Upper lobe of left lung (tissue), 6 donors: ENCODE results near the gene RFWD3. TPM values are rescaled to one million over a fixed set of nuclear protein-coding genes. Genes with fewer than 3 reads are reported as not detected.

ENCODE experiments used
- ATAC-seq, 2 donors: fragments of 200-7000 bp; cut with Tn5 transposase; one replicate each; pipeline ENCODE4 v1.9.1; 2022; ENCODE audit warnings: mild to moderate bottlenecking in 2 of 2, moderate library complexity in 2 of 2; ENCODE audit not compliant: low FRiP score in 2 of 2
- DNase-seq, 2 donors: peaks; one replicate each; pipeline ENCODE4 v3.0.0-alpha.2; 2019 to 2020
- H3K27ac ChIP-seq, 4 donors: fragments of 200-600 bp; sonication (generic); one replicate each; pipeline ENCODE4 v1.5.1; 2016 to 2019
- H3K27me3 ChIP-seq, 4 donors: fragments of 200-600 bp; sonication (generic); one replicate each; pipeline ENCODE4 v1.5.1; 2017 to 2019
- H3K36me3 ChIP-seq, 4 donors: fragments of 200-600 bp; sonication (generic); one replicate each; pipeline ENCODE4 v1.5.1; 2016 to 2019
- H3K4me1 ChIP-seq, 4 donors: fragments of 200-600 bp; sonication (generic); one replicate each; pipeline ENCODE4 v1.5.1; 2018 to 2019
- H3K4me3 ChIP-seq, 4 donors: fragments of 200-600 bp; sonication (generic); one replicate each; pipeline ENCODE4 v1.5.1; 2017 to 2019; ENCODE audit warnings: mild to moderate bottlenecking in 2 of 4, moderate library complexity in 1 of 4
- H3K9me3 ChIP-seq, 4 donors: fragments of 200-600 bp; sonication (generic); one replicate each; pipeline ENCODE4 v1.5.1; 2018 to 2019
- CTCF ChIP-seq, 6 experiments: fragments of 450-650 bp in 4 of 6; fragments of 200-600 bp in 2 of 6; sonication (generic) in 2 of 6; IDR thresholded peaks; one replicate each; pipeline ENCODE4 v1.5.1; 2016 to 2019; ENCODE audit warnings: antibody characterized with exemption in 6 of 6
- EP300 ChIP-seq, 4 donors: sonication (generic); formaldehyde crosslinking; IDR thresholded peaks; one replicate each; pipeline ENCODE4 v1.5.1; 2017; ENCODE audit warnings: antibody characterized with exemption in 4 of 4, control low read depth in 2 of 4
- POLR2A ChIP-seq, 4 donors: fragments of 450-650 bp; IDR thresholded peaks; one replicate each; pipeline ENCODE4 v1.5.1; 2016 to 2017; ENCODE audit warnings: antibody characterized with exemption in 4 of 4, mild to moderate bottlenecking in 2 of 4
- POLR2AphosphoS5 ChIP-seq, 2 donors: sonication (generic); formaldehyde crosslinking; IDR thresholded peaks; one replicate each; pipeline ENCODE4 v1.5.1; 2017; ENCODE audit warnings: antibody characterized with exemption in 2 of 2
- WGBS, 2 donors: methylation state at CpG; one replicate each; pipeline ENCODE4 v1.1.5; 2017 to 2018; 5-methylcytosine and 5-hydroxymethylcytosine counted together
- total RNA-seq, 6 donors: library from RNA; depleted of rRNA in 4 of 6; stranded (reverse); fragments of >200 nt in 4 of 6; gene quantifications; one replicate each; pipeline versions ENCODE4 v1.1.0 to v1.2.1, GENCODE V29; 2016 to 2021
- donor health status: DM: no; HTN: no; CAD: no; lungs with moderate emphysema.
- donor health status: DM: no; HTN: yes; CAD: no; lungs with severe emphysema.

Gene RFWD3
- total RNA-seq, 6 donors from 2014 or later, result 6.0 to 28.6 (median 20.0) TPM

DNA sequence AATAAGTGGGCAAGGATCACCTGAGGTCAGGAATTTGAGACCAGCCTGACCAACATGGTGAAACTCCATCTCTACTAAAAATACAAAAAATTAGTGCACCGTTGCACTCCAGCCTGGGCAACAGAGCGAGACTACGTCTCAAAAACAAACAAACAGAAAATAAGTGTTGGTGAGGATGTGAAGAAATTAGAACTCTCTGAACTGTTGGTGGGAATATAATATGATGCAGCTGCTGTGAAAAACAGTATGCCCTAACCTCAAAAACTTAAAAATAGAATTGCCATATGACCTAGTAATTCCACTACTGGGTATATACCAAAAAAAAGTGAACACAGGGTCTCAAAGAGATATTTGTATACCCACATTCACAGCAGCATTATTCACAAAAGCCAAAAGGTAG lies 85.8 kb downstream of the RFWD3 start:
- H3K4me3 ChIP-seq, result no peak overlapping the region
- peaks cover 2 to 31% (median 13%) of the 10 kb centered on the region in 4 donors for H3K4me1 ChIP-seq
- no peaks in the 10 kb centered on the region for H3K27me3 ChIP-seq
- no peaks in the 10 kb centered on the region for H3K9me3 ChIP-seq
- no peak overlapping the region for H3K27ac ChIP-seq
- no peaks in the 10 kb centered on the region for H3K36me3 ChIP-seq
- 64 to 80% methylated on average over 3 of the region's 3 CpGs for WGBS, 2 donors
- ATAC-seq (no peak), DNase-seq (no peak)
- TF ChIP-seq POLR2AphosphoS5 (IDR thresholded peaks at IDR 0.05) (no peak), CTCF (IDR thresholded peaks at IDR 0.05) (no peak), EP300 (IDR thresholded peaks at IDR 0.05) (no peak), POLR2A (IDR thresholded peaks at IDR 0.05) (no peak)

DNA sequence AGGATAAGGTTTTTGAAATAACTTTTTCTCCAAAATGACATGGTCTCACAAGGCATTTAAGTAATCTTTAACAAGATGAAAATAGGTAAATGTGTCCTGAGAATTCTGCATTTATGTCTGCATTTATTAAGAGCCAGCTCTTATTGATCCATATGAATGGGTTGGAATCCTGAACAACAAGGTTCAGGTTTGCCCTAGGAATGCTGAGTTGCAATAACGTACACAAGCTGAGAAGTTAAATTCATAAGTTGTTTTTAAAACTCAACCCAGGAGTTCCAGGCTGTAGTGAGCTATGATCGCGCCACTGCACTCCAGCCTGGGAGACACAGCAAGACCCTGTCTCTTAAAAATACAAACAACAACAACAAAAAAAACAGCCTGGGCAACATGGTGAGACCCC lies 87.8 kb downstream of the RFWD3 start:
- H3K4me1 ChIP-seq, result peaks cover 2 to 24% (median 13%) of the 10 kb centered on the region in 4 donors
- ATAC-seq, result no peak

DNA sequence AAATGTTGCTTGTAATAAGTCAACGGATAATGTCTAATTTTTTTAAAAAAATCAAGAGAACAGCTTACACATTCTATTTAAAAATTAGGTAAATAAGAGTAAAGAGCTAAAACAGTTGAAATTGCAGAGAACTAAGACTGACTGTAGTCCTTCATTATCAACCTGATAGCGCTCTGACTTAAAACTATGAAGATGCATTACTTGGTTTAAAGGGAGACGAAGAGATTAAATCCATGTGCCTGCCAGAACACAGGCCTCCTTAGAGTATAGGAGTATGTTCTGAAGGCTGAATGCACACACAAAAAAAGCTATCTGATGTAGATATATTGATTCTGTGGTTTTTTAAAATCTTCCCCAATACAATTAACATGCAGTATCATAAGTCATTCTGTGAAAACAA lies 88.2 kb downstream of the RFWD3 start:
- Histone ChIP-seq H3K36me3 (no peaks in the 10 kb centered on the region), H3K4me3 (no peak overlapping the region), H3K27ac (no peak overlapping the region), H3K9me3 (no peaks in the 10 kb centered on the region), H3K27me3 (no peaks in the 10 kb centered on the region), H3K4me1 (peaks cover 5 to 23% (median 13%) of the 10 kb centered on the region in 4 donors)
- WGBS, 2 donors, result 91 to 92% methylated on average over 3 of the region's 3 CpGs
- no peak for ATAC-seq
- no peak for TF ChIP-seq CTCF (IDR thresholded peaks at IDR 0.05)
- no peak for TF ChIP-seq POLR2A (IDR thresholded peaks at IDR 0.05)
- no peak for TF ChIP-seq POLR2AphosphoS5 (IDR thresholded peaks at IDR 0.05)
- TF ChIP-seq EP300 (IDR thresholded peaks at IDR 0.05), result no peak
- no peak for DNase-seq

More for the DNA sequence above, 87.8 kb downstream of the RFWD3 start:
- TF ChIP-seq POLR2AphosphoS5 (IDR thresholded peaks at IDR 0.05) (no peak), EP300 (IDR thresholded peaks at IDR 0.05) (no peak), CTCF (IDR thresholded peaks at IDR 0.05) (no peak), POLR2A (IDR thresholded peaks at IDR 0.05) (no peak)
- Histone ChIP-seq H3K27ac (no peak overlapping the region), H3K9me3 (no peaks in the 10 kb centered on the region), H3K36me3 (no peaks in the 10 kb centered on the region), H3K4me3 (no peak overlapping the region), H3K27me3 (no peaks in the 10 kb centered on the region)
- DNase-seq, result no peak
- WGBS, 2 donors, result 93 to 99% methylated on average over 3 of the region's 3 CpGs

- 66 to 68% methylated on average over 2 of the region's 2 CpGs for WGBS, 2 donors
- Histone ChIP-seq H3K27me3 (no peaks in the 10 kb centered on the region), H3K36me3 (no peaks in the 10 kb centered on the region), H3K27ac (no peak overlapping the region), H3K4me1 (peaks cover 4 to 18% (median 11%) of the 10 kb centered on the region in 4 donors), H3K4me3 (no peak overlapping the region), H3K9me3 (no peaks in the 10 kb centered on the region)
- no peak for ATAC-seq
- no peak for DNase-seq
- TF ChIP-seq POLR2AphosphoS5 (IDR thresholded peaks at IDR 0.05) (no peak), EP300 (IDR thresholded peaks at IDR 0.05) (no peak), CTCF (IDR thresholded peaks at IDR 0.05) (no peak), POLR2A (IDR thresholded peaks at IDR 0.05) (no peak)
Observed at GRCh38 chr16:74577882-74578366, 88.8 kb downstream of the RFWD3 start.
